ENCODE data around the gene ERFL. TPM values are rescaled to one million over a fixed set of nuclear protein-coding genes. Genes with fewer than 3 reads are reported as not detected.

ERFL gene
- total RNA-seq, 2 donors from 2014 or later, result 0.16 TPM; not detected in 1

DNA sequence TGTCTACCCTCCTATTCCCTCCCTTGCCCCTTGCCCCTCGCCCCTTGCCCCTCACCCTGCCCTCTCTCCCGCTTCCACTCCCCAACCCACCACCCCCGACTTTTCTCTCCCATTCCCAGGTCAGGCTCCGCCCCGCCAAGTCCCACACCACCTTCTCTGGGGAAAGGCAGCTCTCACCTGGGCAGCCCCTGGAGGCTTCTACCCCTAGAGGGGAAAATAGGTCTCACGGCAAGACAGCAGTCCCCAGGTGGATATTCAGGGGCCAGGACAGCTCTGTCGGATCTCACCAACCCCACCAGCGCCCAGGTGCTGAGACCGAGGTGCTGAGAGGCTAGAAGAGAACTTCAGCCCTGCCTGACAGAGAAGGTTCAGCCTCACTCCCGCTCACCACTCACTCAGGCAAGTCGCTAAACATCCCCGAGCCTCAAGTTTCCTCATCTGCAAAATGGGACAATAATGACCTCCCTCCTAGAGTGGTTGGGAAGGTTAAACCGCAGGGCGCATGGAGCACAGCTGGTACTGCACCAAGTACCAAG lies 1.4 kb upstream of the ERFL start:
- intact Hi-C loops (cut with DNase I), result no loop called here
- DNase-seq (no peak), ATAC-seq (no peak)

DNA sequence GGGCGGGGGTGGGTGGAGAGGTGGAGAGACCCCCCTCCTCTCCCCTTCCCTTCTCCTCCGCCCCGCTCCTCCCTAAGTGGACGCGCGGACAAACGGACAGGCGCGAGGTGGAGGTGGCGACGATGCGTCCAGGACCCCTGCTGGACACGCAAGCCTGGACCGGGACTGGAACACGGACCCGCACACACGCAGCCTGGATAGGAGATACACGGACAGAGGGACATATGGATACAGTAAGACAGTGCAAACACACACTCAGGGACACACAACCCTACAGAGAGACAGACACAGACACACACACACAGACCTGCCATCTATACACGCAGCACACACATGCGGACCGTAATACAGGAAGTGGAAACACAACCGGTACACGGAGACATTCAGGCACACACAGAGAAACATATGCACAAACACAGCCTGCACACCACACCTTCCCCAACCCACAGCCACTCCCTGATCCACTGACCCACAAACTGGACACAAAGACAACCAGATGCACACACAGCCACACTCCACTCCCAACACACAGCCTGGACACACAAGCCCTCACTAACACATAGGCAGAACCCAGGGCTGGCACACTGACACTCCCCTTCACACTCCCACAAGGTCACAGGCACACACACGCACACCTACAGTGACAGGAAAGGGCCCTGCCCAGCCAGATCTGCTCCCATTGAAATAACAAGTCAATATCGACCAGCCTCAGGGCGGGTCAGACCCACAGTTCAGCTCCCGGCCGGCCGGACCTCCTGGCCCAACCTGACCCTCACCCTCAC lies 696 bp upstream of the ERFL start:
- DNase-seq (no peak), ATAC-seq (peak in 1 of 2 donors; percentile 10)
- intact Hi-C loops (cut with DNase I), result no loop called here

DNA sequence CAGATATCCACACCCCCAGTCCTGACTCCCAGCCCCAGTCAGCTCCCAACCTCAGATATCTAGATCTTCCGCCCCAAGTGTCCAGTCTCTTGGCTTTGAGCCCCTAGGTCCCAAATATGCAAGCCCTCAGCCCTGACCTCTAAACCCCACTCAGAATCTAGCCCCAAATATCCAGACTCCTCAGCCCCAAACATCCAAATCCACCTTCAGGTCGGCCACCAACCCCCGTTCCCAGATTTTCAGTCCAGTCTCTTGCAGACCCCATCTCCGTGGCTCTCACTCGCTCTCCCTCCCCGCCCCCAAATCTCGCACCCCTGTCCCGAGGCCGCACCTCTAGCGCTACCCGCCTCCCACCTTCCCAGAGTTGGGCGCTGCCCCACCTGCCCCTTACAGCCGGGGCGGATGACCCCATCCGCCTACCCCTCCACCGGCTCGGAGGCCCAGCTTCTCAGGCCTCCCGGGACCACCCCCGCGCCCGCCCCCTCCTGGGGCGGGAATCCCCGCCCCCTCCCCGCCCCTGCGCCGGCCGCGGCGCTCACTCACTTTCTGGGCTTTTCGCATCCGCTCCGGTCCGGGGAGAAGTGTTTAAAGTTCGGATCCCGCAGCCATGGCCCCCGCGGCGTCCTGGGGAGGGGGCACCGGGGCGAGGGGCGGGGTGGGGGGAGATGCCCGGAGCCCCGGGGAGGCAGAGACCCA lies 604 bp downstream of the ERFL start:
- intact Hi-C loops (cut with DNase I), result no loop called here
- peak in 1 of 2 donors; percentile 14 for ATAC-seq
- no peak for DNase-seq

DNA sequence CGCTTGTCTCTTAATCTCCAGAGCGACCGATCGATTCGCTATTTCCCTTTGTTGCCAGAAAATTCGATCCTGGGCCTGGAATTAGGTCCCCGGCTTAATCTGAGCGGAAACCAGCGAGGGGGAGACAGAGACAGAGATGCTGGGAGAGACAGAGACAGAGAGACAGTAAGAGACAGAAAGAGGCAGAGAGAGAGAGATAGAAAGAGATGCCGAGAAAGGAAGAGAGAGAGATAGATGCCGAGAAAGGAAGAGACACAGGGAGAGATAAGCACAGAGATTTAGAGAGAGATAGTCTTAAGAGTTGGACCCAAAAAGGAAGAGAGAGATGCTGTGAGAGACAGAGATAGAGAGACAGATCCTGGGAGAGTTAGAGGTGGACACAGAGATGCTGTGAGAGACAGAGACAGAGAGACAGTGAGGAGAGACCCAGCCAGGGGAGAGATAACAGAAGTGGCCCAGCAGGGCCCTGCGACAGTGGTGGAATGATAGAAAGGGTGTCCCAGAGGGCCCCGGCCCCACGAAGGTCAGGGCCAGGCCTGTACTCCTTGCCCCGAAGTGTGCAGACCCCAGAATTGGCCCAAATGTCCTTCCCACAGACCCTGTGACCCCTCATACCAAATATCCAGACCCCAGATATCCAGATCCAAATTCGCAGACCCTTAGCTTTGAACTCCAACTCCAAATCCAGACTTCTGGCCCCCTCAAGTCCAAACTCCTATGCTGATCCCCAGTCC lies 1.3 kb downstream of the ERFL start:
- intact Hi-C loops (cut with DNase I), result no loop called here
- DNase-seq, result no peak
- no peak for ATAC-seq

DNA sequence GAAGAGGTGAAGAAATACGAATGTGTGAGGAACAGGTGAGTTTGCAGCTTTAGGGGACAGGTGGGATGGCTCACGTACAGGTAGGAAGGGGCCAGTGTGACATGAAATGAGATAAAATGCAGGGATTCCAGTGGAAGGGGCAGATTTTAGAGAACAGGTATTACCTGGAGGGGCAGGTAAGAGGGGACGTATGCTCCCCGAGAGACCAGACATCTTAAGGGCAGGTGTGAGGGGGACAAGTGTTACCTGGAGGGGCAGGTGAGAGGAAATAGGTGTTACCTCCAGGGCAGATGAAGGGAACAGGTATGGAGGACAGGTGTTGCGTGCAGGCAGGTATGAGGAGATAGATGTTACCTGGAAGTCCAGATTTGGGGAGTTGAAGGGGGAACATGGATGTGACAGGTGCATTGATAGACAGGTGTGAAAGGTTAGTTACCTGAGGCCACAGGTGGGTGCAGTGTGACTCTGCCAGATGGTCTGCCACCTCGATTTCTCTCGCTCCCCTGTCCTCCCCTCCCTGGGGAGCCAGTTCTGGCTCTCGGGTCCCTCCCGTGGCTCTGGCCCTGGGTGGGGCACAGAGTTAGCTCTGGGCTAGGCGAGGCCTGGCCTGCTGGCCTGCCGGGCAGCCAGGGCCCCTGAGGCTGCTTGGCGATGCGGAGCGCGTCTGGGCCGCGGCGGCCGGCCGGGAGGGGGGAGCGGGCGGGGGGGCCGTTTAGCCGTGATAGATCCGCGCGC lies 2.1 kb downstream of the ERFL start:
- ATAC-seq, result no peak
- DNase-seq, result no peak
- intact Hi-C loops (cut with DNase I), result no loop called here

DNA sequence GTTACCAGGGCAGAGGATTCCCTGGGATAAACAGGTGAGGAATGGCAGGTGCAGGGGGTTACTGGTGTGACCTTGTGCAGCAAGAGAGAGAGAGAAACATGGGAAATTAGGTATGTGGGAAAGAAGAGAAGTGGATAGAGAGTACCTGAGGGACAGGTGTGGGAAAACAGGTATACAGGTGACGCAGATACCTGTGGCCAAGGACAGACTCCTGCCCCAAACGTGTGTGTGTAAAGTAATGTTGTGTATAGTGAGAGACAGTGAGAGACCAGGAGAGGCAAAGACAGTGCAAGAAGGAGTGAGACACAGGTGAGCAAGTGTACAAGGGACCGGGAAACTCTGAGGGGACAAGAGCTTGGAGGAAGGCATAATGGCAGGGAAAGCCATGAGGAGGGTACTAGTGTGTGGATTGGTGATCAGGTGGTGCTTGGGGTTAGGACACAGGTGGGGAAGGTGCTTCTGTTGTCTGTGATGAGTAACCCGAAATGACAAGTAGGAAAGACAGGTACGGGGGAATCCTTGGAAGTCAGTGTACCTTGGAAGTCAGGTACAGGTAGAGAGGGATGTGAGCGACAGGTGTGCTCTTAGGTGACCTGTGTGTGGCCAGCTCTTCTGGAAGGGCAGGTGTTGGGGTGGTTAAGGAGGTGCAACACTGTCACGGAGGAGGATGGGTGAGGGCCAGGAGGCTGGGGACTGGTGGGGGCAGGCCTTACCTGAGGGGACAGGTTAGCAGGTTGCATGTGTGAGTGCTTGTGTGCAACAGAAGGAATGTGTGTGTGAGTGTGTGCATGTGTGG lies 2.8 kb downstream of the ERFL start:
- no peak for ATAC-seq
- intact Hi-C loops (cut with DNase I), result no loop called here
- no peak for DNase-seq

DNA sequence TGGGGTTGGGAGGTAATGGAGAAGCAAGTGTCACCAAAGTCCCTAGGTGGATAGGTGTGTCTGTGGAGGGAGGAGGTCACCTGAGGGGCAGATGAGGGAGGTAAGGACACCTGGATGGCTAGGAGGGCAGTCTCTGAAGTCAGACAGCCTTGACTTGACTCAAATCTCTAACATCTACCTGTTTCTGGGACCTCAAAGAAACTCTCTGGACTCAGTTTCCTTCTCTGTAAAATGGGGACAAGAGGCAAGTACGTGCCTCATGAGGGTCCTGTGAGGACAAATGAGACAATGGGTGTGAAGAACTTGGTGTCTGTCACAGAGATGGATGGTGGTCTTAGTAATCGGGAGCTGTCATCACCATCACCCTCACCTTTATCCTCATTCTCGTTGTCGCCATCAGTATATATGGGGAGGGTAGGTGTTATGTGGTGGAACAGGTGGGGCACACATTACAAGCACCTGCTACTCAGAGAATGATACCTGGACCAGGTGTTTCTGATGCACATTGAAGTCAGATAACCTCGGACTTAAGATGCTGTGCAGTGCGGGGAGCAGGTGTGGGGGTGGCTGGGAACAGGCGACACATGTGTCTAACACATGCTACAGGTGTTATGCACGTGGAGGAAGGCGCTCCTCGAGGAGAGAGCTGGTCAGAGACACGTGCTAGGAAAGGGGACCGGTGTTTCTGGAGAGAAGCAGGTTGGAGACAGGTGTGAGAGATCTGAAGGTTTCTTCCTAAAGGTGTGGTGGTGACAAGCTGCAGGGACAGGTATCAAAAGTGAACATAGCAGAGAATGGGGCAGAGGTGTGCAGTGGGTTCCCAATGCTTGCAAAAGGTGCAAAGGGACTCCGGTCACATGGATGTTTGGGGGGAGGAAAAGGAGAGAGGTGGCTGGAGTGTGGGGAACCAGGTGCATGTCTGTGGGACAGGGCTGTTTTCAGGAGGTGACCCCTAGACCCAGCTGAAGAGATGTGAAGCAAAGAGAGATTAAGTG lies 3.8 kb downstream of the ERFL start:
- DNase-seq, result no peak
- no peak for ATAC-seq
- intact Hi-C loops (cut with DNase I), result no loop called here

DNA sequence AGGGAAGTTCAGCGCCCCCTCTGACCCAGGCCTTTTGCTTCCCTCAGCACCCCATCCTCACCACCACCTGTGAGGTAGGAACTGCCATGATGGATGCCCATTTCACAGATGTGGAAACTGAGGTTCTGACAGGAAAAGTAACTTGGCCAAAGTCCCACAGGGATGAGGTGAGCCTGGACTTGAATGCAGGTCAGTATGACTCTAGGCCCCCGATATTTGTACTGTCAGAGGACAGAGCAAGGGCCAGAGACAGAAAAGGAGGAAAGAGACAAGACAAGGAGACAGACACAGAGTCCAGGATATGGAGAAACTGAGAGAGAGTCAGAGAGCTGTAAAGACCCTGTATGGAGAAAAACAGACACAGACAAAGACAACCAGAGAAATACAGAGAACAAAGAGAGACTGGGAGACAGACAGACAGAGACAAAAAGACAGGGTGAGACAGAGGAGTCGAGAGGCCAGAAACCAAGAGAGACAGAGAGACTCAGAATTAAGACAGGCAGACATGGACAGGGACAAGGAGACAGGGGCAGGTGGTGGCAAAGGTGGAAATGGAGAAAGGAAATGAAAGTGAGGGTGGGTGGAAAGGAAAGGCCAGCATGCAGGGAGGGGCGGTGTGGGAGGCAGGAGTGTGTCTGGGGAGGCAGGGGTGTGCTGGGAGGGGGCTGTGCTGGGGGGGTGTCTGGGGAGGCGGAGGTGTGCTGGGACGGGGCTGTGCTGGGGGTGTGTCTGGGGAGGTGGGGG lies 5.0 kb downstream of the ERFL start:
- intact Hi-C loops (cut with DNase I), result no loop called here
- no peak for ATAC-seq
- DNase-seq, result no peak

DNA sequence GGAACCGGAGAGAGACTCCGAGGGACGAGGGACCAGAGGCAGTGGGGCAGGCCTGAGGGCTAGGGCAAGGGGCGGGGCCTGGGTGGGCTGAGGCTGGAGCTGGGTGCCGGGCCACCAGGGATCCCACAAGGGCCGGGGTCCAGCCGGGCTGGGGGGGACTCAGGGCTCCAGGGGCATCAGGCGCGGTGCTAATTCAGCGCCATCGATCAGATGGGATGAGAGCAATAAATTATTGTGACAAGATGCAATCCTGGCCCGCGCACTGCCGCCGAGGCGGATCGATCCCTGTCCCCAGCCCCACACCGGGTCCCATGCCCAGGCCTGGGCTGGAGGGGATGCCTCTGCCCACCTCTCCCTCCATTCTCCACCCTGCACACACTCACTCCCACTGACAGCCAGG lies 5.7 kb downstream of the ERFL start:
- DNase-seq (no peak), ATAC-seq (no peak)
- intact Hi-C loops (cut with DNase I), result no loop called here

DNA sequence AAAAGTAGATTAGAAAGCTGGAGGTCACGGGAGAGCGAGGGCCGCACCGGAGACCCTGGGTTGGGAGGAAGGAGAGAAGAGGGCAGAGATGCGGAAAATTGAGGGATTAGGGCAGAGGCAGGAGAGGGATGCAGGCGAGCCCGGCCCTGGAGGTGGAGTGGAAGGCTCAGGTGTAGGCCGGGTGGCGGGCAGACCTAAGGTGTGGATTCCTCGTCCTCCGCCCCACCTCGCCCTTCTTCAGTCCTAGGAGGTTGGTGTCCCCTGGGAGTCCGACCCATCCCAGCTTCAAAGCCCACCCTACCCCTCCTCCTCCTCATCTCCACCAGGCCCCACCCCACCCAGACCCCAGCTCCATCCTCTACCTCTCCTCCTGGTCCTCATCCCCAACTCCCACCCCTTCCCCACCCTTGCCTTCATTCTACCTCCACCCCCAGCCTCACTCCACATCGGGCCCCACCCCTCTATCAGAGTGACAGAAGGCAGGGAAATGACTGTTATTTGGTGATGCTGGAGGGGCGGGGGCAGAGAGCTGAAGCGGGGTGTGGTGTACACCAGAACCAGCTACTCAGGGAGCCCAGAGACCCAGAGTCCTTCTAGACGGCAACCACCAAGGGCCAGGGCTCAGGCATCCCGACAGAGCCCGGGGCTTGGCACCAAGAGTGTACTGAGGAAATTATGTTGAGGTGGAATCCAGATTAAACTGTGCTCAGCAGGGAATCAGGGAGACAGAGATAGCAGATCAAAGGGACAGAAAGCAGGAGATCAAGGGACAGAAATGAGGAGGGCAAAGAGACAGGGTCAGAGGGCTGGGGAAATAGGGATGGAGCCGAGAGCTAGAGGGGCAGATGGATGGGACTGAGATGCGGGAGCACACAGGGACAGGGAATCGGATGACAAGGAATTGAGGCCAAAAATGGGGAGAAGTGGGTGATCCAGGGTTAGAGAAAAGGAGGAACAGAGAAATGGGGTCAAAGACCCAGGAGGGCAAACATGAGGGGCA lies 6.4 kb downstream of the ERFL start:
- DNase-seq (no peak), ATAC-seq (no peak)
- intact Hi-C loops (cut with DNase I), result no loop called here

DNA sequence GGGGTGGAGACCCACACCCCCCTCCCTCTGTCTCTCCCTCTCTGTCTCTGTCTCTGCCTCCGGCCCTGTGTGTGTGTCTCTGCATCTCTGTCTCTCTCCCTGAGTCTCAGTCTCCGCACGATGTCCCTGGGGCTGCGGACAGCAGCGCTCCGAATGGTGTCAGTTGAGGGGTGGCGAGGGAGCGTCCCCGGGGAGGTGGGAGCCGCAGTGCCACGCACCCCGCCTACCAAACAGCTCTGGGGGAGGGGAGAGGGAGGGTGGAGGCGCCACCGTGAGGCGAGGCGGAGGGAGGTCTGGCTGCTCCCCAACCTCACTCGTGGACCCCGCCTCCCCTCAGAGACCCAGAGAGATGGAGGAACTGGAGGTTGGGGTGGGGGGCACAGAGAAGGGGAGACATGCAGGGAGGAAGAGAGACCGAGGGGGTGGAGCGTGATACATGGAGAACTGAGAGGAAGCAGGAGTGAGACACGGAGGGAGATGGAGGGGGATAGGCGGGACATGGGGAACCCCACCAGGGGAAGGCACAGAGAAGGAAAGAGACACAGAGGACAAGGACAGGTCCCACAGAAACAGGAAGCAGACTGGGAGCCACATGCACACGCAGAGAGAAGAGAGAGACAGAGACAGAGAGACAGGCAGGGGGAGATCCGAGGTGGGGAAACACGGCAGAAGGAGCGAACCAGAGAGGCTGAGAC lies 7.2 kb downstream of the ERFL start:
- ATAC-seq, result no peak
- intact Hi-C loops (cut with DNase I), result no loop called here
- no peak for DNase-seq

DNA sequence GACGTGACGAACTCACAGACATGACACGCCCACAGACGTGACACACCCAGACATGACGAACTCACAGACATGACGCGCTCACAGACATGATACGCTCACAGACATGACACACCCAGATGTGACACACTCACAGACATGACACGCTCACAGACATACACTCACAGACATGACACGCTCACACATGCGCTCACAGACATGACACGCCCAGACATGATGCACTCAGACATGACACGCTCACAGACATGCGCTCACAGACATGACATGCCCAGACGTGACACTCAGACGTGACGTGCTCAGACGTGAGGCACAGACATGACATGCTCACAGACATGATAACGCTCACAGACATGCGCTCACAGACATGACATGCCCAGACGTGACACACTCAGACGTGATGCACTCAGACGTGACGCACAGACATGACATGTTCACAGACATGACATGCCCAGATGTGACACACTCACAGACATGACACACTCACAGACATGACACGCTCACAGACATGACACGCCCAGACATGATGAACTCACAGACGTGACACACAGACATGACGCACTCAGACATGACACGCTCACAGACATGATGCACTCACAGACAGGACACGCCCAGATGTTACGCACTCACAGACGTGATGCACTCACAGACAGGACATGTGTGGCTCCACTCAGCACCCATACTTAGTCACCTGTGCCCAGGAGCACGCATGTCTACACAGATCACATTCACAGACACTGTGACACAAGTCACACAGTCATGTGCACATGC lies 8.1 kb downstream of the ERFL start:
- no peak for DNase-seq
- intact Hi-C loops (cut with DNase I), result no loop called here
- ATAC-seq, result no peak

DNA sequence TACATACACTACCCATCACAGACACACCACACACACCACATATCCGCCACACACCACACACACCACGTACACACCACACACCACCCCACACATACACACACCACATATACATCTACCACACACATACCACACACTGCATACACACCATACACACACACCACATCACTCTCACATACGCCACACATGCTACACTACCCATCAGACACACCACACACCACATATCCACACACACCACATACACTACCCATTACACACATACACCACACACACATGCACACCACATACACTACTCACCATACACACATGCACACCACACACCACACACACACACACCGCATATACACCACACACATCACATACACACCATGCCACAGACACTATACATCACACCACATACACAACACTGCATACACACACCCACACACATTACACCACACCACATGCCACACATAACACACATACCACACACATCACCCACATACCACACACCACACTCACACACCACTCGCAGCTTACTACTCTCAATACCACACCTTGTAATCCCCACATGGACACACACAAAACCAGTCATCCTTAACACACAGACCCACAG lies 9.5 kb downstream of the ERFL start:
- intact Hi-C loops (cut with DNase I), result no loop called here
- DNase-seq, result no peak
- no peak for ATAC-seq

DNA sequence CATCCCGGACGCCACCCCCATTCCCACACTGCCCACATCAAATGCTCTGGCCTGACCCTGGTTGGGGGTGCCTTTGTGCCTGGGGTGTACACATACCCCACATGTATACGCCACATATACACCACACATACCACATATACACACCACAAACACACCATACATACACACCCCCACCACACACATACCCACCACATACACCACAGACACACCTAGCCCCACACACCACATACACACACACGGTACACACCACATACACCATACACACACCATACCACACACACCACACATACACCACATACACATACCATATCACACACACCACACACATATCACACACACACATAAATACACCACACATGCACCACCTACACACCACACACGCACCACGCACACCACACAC lies 10.2 kb downstream of the ERFL start:
- ATAC-seq (no peak), DNase-seq (no peak)
- intact Hi-C loops (cut with DNase I), result no loop called here
